Keratinocyte (primary cell): ENCODE data around the gene AKAP6. TPM values are rescaled to one million over a fixed set of nuclear protein-coding genes. Genes with fewer than 3 reads are reported as not detected.

Experiments
- DNase-seq: peaks from one replicate; pipeline ENCODE4 v3.0.0-alpha.2; 2011; ENCODE audit warnings: low read depth, missing footprints, low spot score
- FAIRE-seq: peaks from 2 replicates; lab custom pipeline; 2011; peaks lifted over from hg19 to GRCh38; lab: Jason Lieb, UNC
- H2AFZ ChIP-seq: 2 replicates; pipeline ENCODE4 v1.6.0; 2012; ENCODE audit warnings: low read length, control low read depth, inconsistent platforms; ENCODE audit not compliant: control insufficient read depth
- H3K27ac ChIP-seq: 2 replicates; pipeline ENCODE4 v1.5.1; 2011; ENCODE audit warnings: low read length; ENCODE audit not compliant: control insufficient read depth, insufficient read depth
- H3K27me3 ChIP-seq: 3 replicates; pipeline ENCODE4 v1.6.0; 2011; ENCODE audit warnings: low read length; ENCODE audit not compliant: control insufficient read depth, insufficient read depth; ENCODE audit errors: extremely low read depth
- H3K36me3 ChIP-seq, 2 experiments: 2 replicates in 1 of 2; 3 replicates in 1 of 2; pipeline ENCODE4 v1.5.1; 2011; ENCODE audit warnings: low read length in 2 of 2, mild to moderate bottlenecking in 1 of 2; ENCODE audit not compliant: control insufficient read depth in 2 of 2, insufficient read depth in 2 of 2; ENCODE audit errors: extremely low read depth in 1 of 2
- H3K4me1 ChIP-seq: 3 replicates; pipeline ENCODE4 v1.5.1; 2011; ENCODE audit warnings: low read length; ENCODE audit not compliant: control insufficient read depth, insufficient read depth; ENCODE audit errors: extremely low read depth
- H3K4me2 ChIP-seq: 3 replicates; pipeline ENCODE4 v1.6.0; 2011; ENCODE audit warnings: low read depth, low read length; ENCODE audit not compliant: control insufficient read depth, insufficient read depth; ENCODE audit errors: extremely low read depth
- H3K4me3 ChIP-seq, 3 experiments: fragments of 200-600 bp in 1 of 3; sonication (generic) in 1 of 3; 2 replicates in 2 of 3; 3 replicates in 1 of 3; pipeline ENCODE4 v1.5.1; 2011 to 2016; ENCODE audit warnings: low read length in 3 of 3, mild to moderate bottlenecking in 3 of 3, control low read depth in 2 of 3, inconsistent platforms in 1 of 3, low read depth in 1 of 3, mixed read lengths in 1 of 3, mixed run types in 1 of 3, moderate library complexity in 1 of 3; ENCODE audit not compliant: control insufficient read depth in 2 of 3, insufficient read depth in 2 of 3; ENCODE audit errors: extremely low read depth in 1 of 3
- H3K79me2 ChIP-seq: 2 replicates; pipeline ENCODE4 v1.6.0; 2012; ENCODE audit warnings: low read length; ENCODE audit not compliant: control insufficient read depth, insufficient read depth
- H3K9ac ChIP-seq: 3 replicates; pipeline ENCODE4 v1.6.0; 2011; ENCODE audit warnings: low read length; ENCODE audit not compliant: control insufficient read depth, insufficient read depth; ENCODE audit errors: extremely low read depth
- H3K9me1 ChIP-seq: 3 replicates; pipeline ENCODE4 v1.6.0; 2011; ENCODE audit warnings: low read length; ENCODE audit not compliant: control insufficient read depth, insufficient read depth; ENCODE audit errors: extremely low read depth
- H3K9me3 ChIP-seq: 2 replicates; pipeline ENCODE4 v1.5.1; 2012; ENCODE audit warnings: low read depth, low read length; ENCODE audit not compliant: control insufficient read depth
- H4K20me1 ChIP-seq: 3 replicates; pipeline ENCODE4 v1.6.0; 2011; ENCODE audit warnings: low read length; ENCODE audit not compliant: control insufficient read depth, insufficient read depth; ENCODE audit errors: extremely low read depth
- EZH2 ChIP-seq: IDR thresholded peaks from one replicate; pipeline ENCODE4 v1.6.1; 2012; ENCODE audit warnings: inconsistent platforms, mild to moderate bottlenecking, low read length, moderate library complexity
- dilution Hi-C: fragments of 300-500 bp; cut with MboI; formaldehyde crosslinking; loops from one replicate; pipeline ENCODE4 v1.7.0; 2020; ENCODE audit warnings: low sequenced_read_pairs; ENCODE audit not compliant: extremely low pct_ligation_motif_present
- polyA plus RNA-seq, 5 experiments: library from polyadenylated mRNA; depleted of rRNA in 3 of 5; stranded (reverse) in 3 of 5; stranded (forward) in 1 of 5; unstranded in 1 of 5; fragments of >200 nt; gene quantifications; 1 replicate in 1 of 5; 2 replicates in 3 of 5; 3 replicates in 1 of 5; pipeline versions ENCODE4 v1.2.1 to v1.2.3, GENCODE V29; 2011 to 2012; ENCODE audit warnings: missing spikeins in 2 of 5, low read depth in 1 of 5, low replicate concordance in 1 of 5
- TF ChIP-seq, protein P1 (sequence below), 3 experiments: IDR thresholded peaks in 1 of 3; conservative IDR thresholded peaks in 1 of 3; optimal IDR thresholded peaks in 1 of 3; 2 replicates in 2 of 3; 3 replicates in 1 of 3; pipeline versions ENCODE3 to v1.5.1; 2011; ENCODE audit warnings: low read length in 3 of 3, mild to moderate bottlenecking in 3 of 3, moderate library complexity in 2 of 3, control low read depth in 1 of 3, inconsistent platforms in 1 of 3; ENCODE audit not compliant: insufficient read depth in 2 of 3; ENCODE audit errors: extremely low read depth in 1 of 3

The AKAP6 gene
- polyA plus RNA-seq, 1 donor (not counting 4 experiments of a cell fraction or from before 2014, with no cell fraction given), result 2.0 TPM

DNA sequence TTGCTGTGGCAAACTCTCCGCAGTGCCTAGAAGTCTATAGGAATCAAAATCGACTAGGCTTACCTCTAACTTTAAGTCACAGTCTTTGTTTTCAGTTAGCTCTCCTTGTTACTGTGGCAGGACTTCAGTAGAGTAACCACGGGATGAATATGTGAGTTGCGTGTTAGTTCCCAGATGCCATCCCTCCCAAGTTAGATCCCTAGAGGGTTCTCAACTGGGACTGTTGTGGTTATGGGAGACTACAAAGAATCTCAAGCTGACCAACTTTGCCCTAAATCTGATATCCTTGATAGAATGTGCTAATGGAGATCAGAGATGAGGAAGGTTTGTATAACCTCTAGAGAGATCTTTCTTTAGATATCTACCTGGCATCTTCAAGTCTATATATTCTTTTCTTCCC is 208.1 kb downstream of the AKAP6 start:
- DNase-seq (no peak), FAIRE-seq (no peak)
- dilution Hi-C loops, result no loop called here
- Histone ChIP-seq H3K4me3 (no peak overlapping the region), H3K36me3 (no peaks in the 10 kb centered on the region), H3K9ac (no peak overlapping the region), H3K27ac (no peak overlapping the region), H3K9me3 (no peaks in the 10 kb centered on the region), H3K4me2 (no peak overlapping the region), H3K27me3 (peaks cover 3% of the 10 kb centered on the region), H3K9me1 (no peaks in the 10 kb centered on the region), H4K20me1 (no peaks in the 10 kb centered on the region), H3K79me2 (no peaks in the 10 kb centered on the region), H3K4me1 (no peaks in the 10 kb centered on the region), H2AFZ (no peak overlapping the region)
- TF ChIP-seq, protein P1, sequence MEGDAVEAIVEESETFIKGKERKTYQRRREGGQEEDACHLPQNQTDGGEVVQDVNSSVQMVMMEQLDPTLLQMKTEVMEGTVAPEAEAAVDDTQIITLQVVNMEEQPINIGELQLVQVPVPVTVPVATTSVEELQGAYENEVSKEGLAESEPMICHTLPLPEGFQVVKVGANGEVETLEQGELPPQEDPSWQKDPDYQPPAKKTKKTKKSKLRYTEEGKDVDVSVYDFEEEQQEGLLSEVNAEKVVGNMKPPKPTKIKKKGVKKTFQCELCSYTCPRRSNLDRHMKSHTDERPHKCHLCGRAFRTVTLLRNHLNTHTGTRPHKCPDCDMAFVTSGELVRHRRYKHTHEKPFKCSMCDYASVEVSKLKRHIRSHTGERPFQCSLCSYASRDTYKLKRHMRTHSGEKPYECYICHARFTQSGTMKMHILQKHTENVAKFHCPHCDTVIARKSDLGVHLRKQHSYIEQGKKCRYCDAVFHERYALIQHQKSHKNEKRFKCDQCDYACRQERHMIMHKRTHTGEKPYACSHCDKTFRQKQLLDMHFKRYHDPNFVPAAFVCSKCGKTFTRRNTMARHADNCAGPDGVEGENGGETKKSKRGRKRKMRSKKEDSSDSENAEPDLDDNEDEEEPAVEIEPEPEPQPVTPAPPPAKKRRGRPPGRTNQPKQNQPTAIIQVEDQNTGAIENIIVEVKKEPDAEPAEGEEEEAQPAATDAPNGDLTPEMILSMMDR (optimal IDR thresholded peaks at IDR 0.05 in 1 of 3, IDR thresholded peaks at IDR 0.05 in 1 of 3, conservative IDR thresholded peaks at IDR 0.05 in 1 of 3; ENCODE audit: extremely low read depth in 1 of 3, insufficient read depth in 2 of 3, low read length in 3 of 3), result no peak
- TF ChIP-seq EZH2, result no peak

DNA sequence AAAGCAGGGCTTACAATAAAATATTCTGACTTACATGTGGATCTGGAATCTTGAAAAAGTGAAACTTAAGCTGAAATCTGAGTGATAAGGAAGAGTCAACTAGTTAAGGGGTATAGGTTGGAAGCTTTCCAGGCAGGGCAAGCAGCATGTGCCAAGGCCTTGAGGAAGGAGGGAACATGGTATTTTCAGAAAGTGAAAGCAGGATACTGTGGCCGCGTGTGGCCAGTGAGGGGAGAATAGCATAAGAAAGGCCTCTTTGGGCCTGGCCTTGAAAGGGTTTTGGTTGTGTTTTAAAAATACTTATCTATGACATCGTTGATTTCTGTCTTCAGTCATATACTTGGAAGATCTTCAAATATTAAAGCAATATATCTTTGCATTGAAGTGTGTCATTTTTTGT is 213.4 kb downstream of the AKAP6 start:
- H3K4me3 ChIP-seq, result no peak overlapping the region
- H3K4me1 ChIP-seq, result no peaks in the 10 kb centered on the region
- FAIRE-seq, result no peak

More for the DNA sequence above, 213.4 kb downstream of the AKAP6 start:
- DNase-seq, result no peak
- H3K27me3 ChIP-seq, result no peaks in the 10 kb centered on the region
- no peak overlapping the region for H2AFZ ChIP-seq
- no peak overlapping the region for H3K4me2 ChIP-seq
- H3K27ac ChIP-seq, result no peak overlapping the region
- H3K9ac ChIP-seq, result no peak overlapping the region
- no peak for TF ChIP-seq EZH2
- TF ChIP-seq, protein P1 (optimal IDR thresholded peaks at IDR 0.05 in 1 of 3, IDR thresholded peaks at IDR 0.05 in 1 of 3, conservative IDR thresholded peaks at IDR 0.05 in 1 of 3; ENCODE audit: extremely low read depth in 1 of 3, insufficient read depth in 2 of 3, low read length in 3 of 3), result no peak
- H3K9me3 ChIP-seq, result no peaks in the 10 kb centered on the region
- H3K9me1 ChIP-seq, result no peaks in the 10 kb centered on the region
- dilution Hi-C loops, result no loop called here
- no peaks in the 10 kb centered on the region for H4K20me1 ChIP-seq
- no peaks in the 10 kb centered on the region for H3K36me3 ChIP-seq
- no peaks in the 10 kb centered on the region for H3K79me2 ChIP-seq
